ENCODE data around the gene ARMC2. TPM values are rescaled to one million over a fixed set of nuclear protein-coding genes. Genes with fewer than 3 reads are reported as not detected.

The ARMC2 gene, protein sequence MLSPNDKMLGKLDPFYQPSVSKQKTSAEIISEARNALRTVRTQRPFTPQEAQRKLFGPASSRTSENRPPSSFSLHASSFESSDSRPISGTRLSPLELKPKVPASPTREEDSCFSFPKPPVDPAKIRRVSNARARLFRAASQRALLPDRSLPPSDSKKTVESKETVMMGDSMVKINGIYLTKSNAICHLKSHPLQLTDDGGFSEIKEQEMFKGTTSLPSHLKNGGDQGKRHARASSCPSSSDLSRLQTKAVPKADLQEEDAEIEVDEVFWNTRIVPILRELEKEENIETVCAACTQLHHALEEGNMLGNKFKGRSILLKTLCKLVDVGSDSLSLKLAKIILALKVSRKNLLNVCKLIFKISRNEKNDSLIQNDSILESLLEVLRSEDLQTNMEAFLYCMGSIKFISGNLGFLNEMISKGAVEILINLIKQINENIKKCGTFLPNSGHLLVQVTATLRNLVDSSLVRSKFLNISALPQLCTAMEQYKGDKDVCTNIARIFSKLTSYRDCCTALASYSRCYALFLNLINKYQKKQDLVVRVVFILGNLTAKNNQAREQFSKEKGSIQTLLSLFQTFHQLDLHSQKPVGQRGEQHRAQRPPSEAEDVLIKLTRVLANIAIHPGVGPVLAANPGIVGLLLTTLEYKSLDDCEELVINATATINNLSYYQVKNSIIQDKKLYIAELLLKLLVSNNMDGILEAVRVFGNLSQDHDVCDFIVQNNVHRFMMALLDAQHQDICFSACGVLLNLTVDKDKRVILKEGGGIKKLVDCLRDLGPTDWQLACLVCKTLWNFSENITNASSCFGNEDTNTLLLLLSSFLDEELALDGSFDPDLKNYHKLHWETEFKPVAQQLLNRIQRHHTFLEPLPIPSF
- total RNA-seq = 10.0 and 10.1 TPM in 2 replicates
- long read RNA-seq, partial matches to known transcripts = 7 of 15 reads
- long read RNA-seq, other reads (novel, unspliced or antisense) = 7 of 15 reads

DNA sequence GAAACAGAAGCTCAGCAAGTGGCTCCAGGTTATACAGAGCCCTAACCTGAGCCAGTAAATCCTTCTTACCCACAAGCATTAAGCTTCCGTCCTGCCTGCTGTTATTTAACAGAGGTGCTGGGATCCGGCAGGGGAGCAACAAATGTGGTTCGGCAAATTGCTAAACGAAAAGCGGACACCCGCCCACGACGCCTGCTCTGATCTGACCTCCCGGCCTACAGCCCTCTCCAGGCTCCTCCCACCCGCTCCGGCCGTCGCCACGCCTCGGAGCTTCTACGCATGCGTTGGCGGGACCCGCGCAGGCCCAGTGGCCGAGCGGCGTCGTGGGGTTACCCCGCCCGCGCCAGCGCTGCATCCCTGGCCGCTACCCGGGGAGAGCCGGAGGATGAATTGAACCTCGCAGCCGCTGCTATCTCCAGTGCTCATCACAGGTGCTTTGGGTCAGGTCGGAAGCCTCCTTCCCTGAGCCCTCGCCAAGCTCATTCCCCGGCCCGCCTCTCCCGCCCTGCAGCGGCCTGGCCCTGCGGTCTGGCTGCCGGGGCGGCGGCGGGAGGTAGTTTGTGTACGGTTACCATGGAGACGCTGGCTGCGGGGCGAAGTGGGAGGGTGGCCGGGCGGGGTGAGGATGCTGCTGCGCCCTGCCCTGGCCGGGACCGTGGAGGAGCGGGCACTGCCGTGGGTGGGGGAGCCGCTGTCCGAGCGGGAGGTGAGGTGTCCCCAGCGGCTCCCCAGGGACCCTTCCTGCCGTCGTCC lies at the start of gene ARMC2:
ARMC2 (plus strand) TSS at position 307 of the 753 bp plus-strand sequence. CDS start 5,846 bp downstream, outside the sequence.
- DNase-seq (ENCODE audit: low read depth, low spot score) = peak; percentile 95
- H3K4me1 Mint-ChIP-seq = peaks cover 13% of the 10 kb centered on the region
- H3K27ac Mint-ChIP-seq (ENCODE audit: unreplicated experiment) = no peak within 1 kb of the TSS
- no peaks in the 10 kb centered on the region for H3K9me3 Mint-ChIP-seq
- peak within 1 kb of the TSS; percentile 88 for H3K4me3 Mint-ChIP-seq
- TF ChIP-seq, protein P1, sequence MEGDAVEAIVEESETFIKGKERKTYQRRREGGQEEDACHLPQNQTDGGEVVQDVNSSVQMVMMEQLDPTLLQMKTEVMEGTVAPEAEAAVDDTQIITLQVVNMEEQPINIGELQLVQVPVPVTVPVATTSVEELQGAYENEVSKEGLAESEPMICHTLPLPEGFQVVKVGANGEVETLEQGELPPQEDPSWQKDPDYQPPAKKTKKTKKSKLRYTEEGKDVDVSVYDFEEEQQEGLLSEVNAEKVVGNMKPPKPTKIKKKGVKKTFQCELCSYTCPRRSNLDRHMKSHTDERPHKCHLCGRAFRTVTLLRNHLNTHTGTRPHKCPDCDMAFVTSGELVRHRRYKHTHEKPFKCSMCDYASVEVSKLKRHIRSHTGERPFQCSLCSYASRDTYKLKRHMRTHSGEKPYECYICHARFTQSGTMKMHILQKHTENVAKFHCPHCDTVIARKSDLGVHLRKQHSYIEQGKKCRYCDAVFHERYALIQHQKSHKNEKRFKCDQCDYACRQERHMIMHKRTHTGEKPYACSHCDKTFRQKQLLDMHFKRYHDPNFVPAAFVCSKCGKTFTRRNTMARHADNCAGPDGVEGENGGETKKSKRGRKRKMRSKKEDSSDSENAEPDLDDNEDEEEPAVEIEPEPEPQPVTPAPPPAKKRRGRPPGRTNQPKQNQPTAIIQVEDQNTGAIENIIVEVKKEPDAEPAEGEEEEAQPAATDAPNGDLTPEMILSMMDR (conservative IDR thresholded peaks at IDR 0.05) = no peak
- no peaks in the 10 kb centered on the region for H3K36me3 Mint-ChIP-seq (ENCODE audit: low read depth)
- H3K27me3 Mint-ChIP-seq (ENCODE audit: low read depth) = no peaks in the 10 kb centered on the region

DNA sequence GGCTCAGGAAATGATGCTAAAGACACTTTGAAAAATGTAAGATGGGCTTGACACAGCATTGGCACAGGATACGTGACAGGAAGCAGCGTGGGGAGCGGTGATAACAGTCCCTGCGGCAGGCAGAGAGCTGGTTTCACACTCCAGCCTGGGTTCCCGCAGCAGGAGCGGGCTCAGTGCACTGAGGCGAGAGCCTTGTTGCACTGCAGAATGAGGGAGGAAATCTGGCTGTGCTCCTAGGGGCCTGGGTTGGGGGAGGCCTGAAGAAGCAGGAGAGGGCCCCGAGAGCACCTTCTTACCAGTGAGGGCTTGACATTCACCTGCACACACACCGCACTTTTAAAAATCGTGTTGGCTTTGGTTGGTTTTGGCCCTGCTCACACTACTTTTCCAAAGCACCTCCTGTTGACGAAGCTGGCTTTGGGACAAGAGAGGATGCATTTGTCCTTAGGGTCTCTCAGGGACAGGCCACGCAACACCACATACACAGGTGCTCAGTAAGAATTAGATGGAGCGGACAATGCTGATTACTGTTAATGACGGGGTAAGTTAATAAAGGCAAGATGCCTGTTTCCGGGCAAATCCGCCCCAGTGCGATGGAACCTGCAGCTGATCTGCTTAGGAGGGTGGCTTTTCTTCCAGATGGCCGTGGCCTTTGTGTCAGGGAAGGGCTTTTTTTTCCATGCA lies 49.4 kb upstream of the ARMC2 start:
- H3K27ac Mint-ChIP-seq (ENCODE audit: unreplicated experiment) = no peak overlapping the region
- TF ChIP-seq, protein P1 (conservative IDR thresholded peaks at IDR 0.05) = no peak
- no peaks in the 10 kb centered on the region for H3K9me3 Mint-ChIP-seq
- H3K36me3 Mint-ChIP-seq (ENCODE audit: low read depth) = no peaks in the 10 kb centered on the region
- DNase-seq (ENCODE audit: low read depth, low spot score) = no peak
- no peaks in the 10 kb centered on the region for H3K27me3 Mint-ChIP-seq (ENCODE audit: low read depth)
- H3K4me1 Mint-ChIP-seq = peaks cover 27% of the 10 kb centered on the region
- no peak overlapping the region for H3K4me3 Mint-ChIP-seq

- no peaks in the 10 kb centered on the region for H3K9me3 Mint-ChIP-seq
- no peaks in the 10 kb centered on the region for H3K27me3 Mint-ChIP-seq (ENCODE audit: low read depth)
- H3K36me3 Mint-ChIP-seq (ENCODE audit: low read depth) = no peaks in the 10 kb centered on the region
- H3K4me3 Mint-ChIP-seq = no peak overlapping the region
- H3K27ac Mint-ChIP-seq (ENCODE audit: unreplicated experiment) = no peak overlapping the region
- peaks cover 27% of the 10 kb centered on the region for H3K4me1 Mint-ChIP-seq
- no peak for DNase-seq (ENCODE audit: low read depth, low spot score)
- TF ChIP-seq, protein P1 (conservative IDR thresholded peaks at IDR 0.05) = no peak
Observed at GRCh38 chr6:108799354-108799717, 48.9 kb upstream of the ARMC2 start.

DNA sequence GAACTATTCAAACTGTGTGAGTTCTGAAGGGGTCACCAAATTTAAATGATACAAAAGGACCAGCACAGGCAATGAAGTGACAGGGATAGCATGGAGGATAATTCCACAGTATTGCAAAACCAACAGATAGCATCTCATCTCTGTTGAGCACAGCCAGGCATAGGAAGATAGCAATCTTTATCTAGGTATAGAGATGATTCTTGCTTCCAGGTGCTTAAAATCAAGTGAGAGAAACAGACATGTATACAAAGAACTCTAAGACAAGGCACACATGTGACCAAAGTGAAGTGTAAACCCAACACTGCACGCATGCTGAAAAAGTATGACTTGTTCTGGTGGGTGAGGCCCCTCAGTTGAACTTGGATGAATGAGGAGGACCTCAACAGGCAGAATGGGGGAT lies 48.4 kb upstream of the ARMC2 start:
- Mint-ChIP-seq H3K4me1 (peaks cover 27% of the 10 kb centered on the region), H3K27me3 (ENCODE audit: low read depth) (no peaks in the 10 kb centered on the region), H3K36me3 (ENCODE audit: low read depth) (no peaks in the 10 kb centered on the region), H3K27ac (ENCODE audit: unreplicated experiment) (no peak overlapping the region), H3K4me3 (no peak overlapping the region), H3K9me3 (no peaks in the 10 kb centered on the region)
- DNase-seq (ENCODE audit: low read depth, low spot score) = no peak
- TF ChIP-seq, protein P1 (conservative IDR thresholded peaks at IDR 0.05) = no peak

Data from neural crest cell (in vitro differentiated cells).